Measurements from ENCODE around the gene GSPT1.

DNA sequence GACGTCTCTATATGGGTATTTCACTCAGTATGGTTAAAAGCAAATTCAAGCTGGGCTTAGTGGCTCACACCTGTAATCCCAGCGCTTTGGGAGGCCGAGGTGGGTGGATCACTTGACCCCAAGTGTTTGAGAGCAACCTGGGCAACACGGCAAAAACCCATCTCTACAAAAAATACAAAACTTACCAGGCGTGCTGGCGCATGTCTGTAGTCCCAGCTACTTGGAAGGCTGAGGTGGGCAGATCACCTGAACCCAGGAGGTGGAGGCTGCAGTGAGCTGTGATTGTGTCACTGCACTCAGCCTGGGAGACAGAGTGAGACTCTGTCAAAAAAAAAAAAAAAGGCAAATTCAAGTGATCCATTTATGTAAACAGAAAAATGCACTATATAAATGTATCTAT is 48.0 kb upstream of the GSPT1 start:
- TF ChIP-seq, protein P1, sequence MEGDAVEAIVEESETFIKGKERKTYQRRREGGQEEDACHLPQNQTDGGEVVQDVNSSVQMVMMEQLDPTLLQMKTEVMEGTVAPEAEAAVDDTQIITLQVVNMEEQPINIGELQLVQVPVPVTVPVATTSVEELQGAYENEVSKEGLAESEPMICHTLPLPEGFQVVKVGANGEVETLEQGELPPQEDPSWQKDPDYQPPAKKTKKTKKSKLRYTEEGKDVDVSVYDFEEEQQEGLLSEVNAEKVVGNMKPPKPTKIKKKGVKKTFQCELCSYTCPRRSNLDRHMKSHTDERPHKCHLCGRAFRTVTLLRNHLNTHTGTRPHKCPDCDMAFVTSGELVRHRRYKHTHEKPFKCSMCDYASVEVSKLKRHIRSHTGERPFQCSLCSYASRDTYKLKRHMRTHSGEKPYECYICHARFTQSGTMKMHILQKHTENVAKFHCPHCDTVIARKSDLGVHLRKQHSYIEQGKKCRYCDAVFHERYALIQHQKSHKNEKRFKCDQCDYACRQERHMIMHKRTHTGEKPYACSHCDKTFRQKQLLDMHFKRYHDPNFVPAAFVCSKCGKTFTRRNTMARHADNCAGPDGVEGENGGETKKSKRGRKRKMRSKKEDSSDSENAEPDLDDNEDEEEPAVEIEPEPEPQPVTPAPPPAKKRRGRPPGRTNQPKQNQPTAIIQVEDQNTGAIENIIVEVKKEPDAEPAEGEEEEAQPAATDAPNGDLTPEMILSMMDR (IDR thresholded peaks at IDR 0.05; ENCODE audit: low read depth, low read length, poor library complexity, severe bottlenecking): no peak
- TF ChIP-seq EZH2phosphoT487 (IDR thresholded peaks at IDR 0.05; ENCODE audit: borderline replicate concordance, low read length): no peak
